ENCODE results near the gene GNMT. TPM values are rescaled to one million over a fixed set of nuclear protein-coding genes. Genes with fewer than 3 reads are reported as not detected.
"Not testable (repeated sequence)": the region's sequence is repeated elsewhere in the genome, so short reads cannot be mapped to it uniquely, and the experiment has no call there.

Gene GNMT
- total RNA-seq, 4 donors from 2014 or later, result 0.79 to 3.7 TPM; not detected in 2

DNA sequence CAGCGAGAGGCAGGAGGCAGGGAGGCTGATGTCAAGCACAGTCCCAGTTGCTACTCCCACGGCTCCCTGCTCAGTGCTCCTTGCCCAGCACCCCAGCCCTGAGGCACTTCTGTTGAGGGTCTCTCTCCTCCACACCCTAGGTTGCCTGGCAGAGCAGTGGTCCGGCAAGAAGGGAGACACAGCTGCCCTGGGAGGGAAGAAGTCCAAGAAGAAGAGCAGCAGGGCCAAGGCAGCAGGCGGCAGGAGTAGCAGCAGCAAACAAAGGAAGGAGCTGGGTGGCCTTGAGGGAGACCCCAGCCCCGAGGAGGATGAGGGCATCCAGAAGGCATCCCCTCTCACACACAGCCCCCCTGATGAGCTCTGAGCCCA is 22.1 kb upstream of the GNMT start:
- TF ChIP-seq EP300 (IDR thresholded peaks at IDR 0.05) (no peak), POLR2AphosphoS5 (IDR thresholded peaks at IDR 0.05) (no peak), POLR2A (IDR thresholded peaks at IDR 0.05) (no peak)
- TF ChIP-seq, protein P1, sequence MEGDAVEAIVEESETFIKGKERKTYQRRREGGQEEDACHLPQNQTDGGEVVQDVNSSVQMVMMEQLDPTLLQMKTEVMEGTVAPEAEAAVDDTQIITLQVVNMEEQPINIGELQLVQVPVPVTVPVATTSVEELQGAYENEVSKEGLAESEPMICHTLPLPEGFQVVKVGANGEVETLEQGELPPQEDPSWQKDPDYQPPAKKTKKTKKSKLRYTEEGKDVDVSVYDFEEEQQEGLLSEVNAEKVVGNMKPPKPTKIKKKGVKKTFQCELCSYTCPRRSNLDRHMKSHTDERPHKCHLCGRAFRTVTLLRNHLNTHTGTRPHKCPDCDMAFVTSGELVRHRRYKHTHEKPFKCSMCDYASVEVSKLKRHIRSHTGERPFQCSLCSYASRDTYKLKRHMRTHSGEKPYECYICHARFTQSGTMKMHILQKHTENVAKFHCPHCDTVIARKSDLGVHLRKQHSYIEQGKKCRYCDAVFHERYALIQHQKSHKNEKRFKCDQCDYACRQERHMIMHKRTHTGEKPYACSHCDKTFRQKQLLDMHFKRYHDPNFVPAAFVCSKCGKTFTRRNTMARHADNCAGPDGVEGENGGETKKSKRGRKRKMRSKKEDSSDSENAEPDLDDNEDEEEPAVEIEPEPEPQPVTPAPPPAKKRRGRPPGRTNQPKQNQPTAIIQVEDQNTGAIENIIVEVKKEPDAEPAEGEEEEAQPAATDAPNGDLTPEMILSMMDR (IDR thresholded peaks at IDR 0.05), result no peak
- Histone ChIP-seq H3K4me3 (no peak overlapping the region), H3K36me3 (peaks cover 78% of the 10 kb centered on the region), H3K27me3 (no peaks in the 10 kb centered on the region), H3K9me3 (no peaks in the 10 kb centered on the region), H3K4me1 (peaks cover 8% of the 10 kb centered on the region), H3K27ac (no peak overlapping the region)
- 92% methylated on average over 4 of the region's 5 CpGs for WGBS
- no peak for DNase-seq (ENCODE audit: low spot score in 2 of 2)

DNA sequence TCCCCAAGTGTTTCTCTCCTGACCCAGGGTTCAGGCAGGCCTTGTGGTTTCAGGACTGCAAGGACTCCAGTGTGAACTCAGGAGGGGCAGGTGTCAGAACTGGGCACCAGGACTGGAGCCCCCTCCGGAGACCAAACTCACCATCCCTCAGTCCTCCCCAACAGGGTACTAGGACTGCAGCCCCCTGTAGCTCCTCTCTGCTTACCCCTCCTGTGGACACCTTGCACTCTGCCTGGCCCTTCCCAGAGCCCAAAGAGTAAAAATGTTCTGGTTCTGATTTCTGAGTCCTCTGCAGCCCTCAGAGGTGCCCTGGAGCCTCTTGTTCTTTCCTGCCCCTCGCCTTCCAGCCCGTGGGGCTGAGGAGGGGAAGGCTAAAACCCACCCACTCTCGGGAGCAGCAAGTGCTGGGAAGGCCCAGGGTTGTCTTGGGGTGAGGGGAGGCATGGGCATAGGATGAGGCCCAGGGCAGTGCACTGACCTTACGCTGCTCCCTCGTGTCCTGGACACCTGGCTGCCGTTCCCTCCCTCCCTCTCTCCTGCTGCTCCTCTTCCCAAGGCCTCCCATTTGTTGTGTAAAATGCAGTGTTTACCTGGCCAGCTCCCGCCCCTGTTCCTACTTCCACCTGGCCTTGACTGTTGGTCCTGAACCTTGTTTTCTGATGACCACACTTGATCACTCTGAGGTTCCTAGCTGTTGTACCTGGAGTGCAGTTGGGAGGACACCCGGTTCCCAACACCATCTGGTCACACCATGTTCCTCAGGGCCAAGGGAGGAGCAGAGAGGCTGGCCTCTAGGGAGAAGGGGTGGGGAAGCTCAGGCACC is 21.4 kb upstream of the GNMT start:
- no peak for DNase-seq (ENCODE audit: low spot score in 2 of 2)
- TF ChIP-seq POLR2A (IDR thresholded peaks at IDR 0.05) (no peak), EP300 (IDR thresholded peaks at IDR 0.05) (no peak), POLR2AphosphoS5 (IDR thresholded peaks at IDR 0.05) (no peak)
- TF ChIP-seq, protein P1 (IDR thresholded peaks at IDR 0.05), result no peak
- no peaks in the 10 kb centered on the region for H3K9me3 ChIP-seq
- H3K27ac ChIP-seq, result no peak overlapping the region
- H3K27me3 ChIP-seq, result no peaks in the 10 kb centered on the region
- H3K36me3 ChIP-seq, result peaks cover 83% of the 10 kb centered on the region
- peaks cover under 1% of the 10 kb centered on the region for H3K4me1 ChIP-seq
- no peak overlapping the region for H3K4me3 ChIP-seq
- 77% methylated on average over 9 of the region's 9 CpGs for whole genome bisulfite sequencing

DNA sequence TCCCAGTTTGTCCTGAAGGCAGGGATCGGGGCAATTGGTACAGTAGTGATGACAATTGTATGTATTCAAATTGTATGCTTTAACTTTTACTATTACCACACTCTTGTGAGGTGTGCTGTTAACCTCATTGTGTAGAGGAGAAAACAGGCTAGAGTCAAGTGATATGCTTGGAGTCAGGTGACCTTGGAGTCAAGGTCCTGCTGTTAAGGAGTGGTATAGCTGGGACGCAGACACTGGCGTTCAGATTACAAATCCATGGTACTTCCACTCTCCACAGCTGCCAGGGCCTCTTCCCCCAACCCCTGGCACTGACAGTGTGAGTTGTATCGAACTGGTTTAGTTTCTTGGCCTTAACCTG is 20.8 kb upstream of the GNMT start:
- peaks cover 80% of the 10 kb centered on the region for H3K36me3 ChIP-seq
- H3K4me1 ChIP-seq, result no peaks in the 10 kb centered on the region
- 80% methylated on average over 4 of the region's 4 CpGs for WGBS
- H3K27me3 ChIP-seq, result no peaks in the 10 kb centered on the region
- no peak overlapping the region for H3K4me3 ChIP-seq
- no peak for DNase-seq (ENCODE audit: low spot score in 2 of 2)
- H3K9me3 ChIP-seq, result no peaks in the 10 kb centered on the region
- TF ChIP-seq, protein P1 (IDR thresholded peaks at IDR 0.05), result no peak
- TF ChIP-seq POLR2A (IDR thresholded peaks at IDR 0.05) (no peak), EP300 (IDR thresholded peaks at IDR 0.05) (no peak), POLR2AphosphoS5 (IDR thresholded peaks at IDR 0.05) (no peak)
- no peak overlapping the region for H3K27ac ChIP-seq

DNA sequence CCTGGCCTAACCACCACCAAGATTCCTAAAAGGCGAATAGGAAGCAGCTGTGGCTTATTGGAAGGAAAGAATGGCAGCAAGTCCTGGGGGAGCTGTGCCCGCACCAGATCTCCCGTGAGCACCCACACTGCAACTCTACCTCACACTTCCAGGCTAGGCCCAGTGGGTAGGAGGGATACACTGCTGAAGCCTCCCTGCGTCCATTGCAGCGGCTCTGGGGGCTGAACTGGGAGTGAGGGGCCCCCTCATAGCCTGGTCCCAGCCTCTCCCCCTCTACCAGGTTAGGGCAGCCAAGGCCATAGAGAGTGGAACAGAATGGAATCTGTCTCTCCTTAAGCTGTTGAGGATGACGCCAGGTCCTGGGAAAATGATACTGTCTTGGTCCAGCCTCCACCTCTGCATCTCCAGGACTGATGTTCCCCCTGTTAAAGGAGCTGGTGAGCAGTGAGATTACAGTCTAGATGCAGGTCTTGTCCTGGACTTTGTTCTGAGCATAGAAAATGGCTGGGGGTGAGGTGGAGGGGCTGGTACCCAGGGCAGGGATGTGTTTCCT is 20.0 kb upstream of the GNMT start:
- Histone ChIP-seq H3K4me3 (no peak overlapping the region), H3K9me3 (no peaks in the 10 kb centered on the region), H3K27ac (no peak overlapping the region), H3K36me3 (peaks cover 74% of the 10 kb centered on the region), H3K27me3 (no peaks in the 10 kb centered on the region), H3K4me1 (no peaks in the 10 kb centered on the region)
- DNase-seq (ENCODE audit: low spot score in 2 of 2), result no peak
- TF ChIP-seq EP300 (IDR thresholded peaks at IDR 0.05) (no peak), POLR2A (IDR thresholded peaks at IDR 0.05) (no peak), POLR2AphosphoS5 (IDR thresholded peaks at IDR 0.05) (no peak)
- TF ChIP-seq, protein P1 (IDR thresholded peaks at IDR 0.05), result no peak
- 93% methylated on average over 6 of the region's 6 CpGs for WGBS

DNA sequence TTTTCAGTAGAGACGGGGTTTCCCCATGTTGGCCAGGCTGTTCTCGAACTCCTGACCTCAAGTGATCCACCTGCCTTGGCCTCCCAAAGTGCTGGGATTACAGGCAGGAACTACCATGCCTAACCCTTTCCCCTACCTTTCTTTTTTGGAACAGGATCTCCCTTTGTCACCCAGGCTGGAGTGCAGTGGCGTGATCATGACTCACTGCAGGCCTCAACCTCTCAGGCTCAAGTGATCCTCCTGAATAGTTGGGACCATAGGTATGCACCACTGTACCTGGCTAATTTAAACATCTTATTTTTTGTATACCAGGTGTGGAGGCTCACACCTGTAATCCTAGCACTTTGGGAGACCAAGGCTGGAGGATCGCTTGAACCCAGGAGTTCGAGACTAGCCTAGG is 19.2 kb upstream of the GNMT start:
- not testable (repeated sequence) for H3K27ac ChIP-seq; H3K4me3 ChIP-seq; DNase-seq (ENCODE audit: low spot score in 2 of 2); H3K27me3 ChIP-seq; H3K9me3 ChIP-seq; H3K4me1 ChIP-seq
- peaks cover 66% of the 10 kb centered on the region for H3K36me3 ChIP-seq
- 98% methylated on average over 5 of the region's 5 CpGs for WGBS

All from suprapubic skin (tissue), 4 donors.